ENCODE data around the gene AUTS2.

- no peak for TF ChIP-seq TAF1 (IDR thresholded peaks at IDR 0.05; ENCODE audit: low read depth, low read length)
- no peak for TF ChIP-seq CHD2 (IDR thresholded peaks at IDR 0.05; ENCODE audit: low read length)
- no peak for TF ChIP-seq FOSL1 (IDR thresholded peaks at IDR 0.05; ENCODE audit: insufficient read depth, low read depth, low read length)
- TF ChIP-seq POLR2A (IDR thresholded peaks at IDR 0.05; ENCODE audit: control extremely low read depth in 1 of 2, low read depth in 2 of 2, low read length in 2 of 2): no peak
- TF ChIP-seq ATF2 (IDR thresholded peaks at IDR 0.05; ENCODE audit: low read length): no peak
- no peak for TF ChIP-seq CTCF (IDR thresholded peaks at IDR 0.05; ENCODE audit: control extremely low read depth in 1 of 3, insufficient read depth in 1 of 3, low read depth in 1 of 3, low read length in 3 of 3)
Measured at GRCh38 chr7:70306173-70306572, 707.9 kb downstream of the AUTS2 start.
